ENCODE measurements around the gene SYT2.
A peak's percentile ranks its signal among the peaks of the same experiment; 100 is the strongest.
"Not testable (repeated sequence)": the region's sequence is repeated elsewhere in the genome, so short reads cannot be mapped to it uniquely, and the experiment has no call there.

SYT2 gene

DNA sequence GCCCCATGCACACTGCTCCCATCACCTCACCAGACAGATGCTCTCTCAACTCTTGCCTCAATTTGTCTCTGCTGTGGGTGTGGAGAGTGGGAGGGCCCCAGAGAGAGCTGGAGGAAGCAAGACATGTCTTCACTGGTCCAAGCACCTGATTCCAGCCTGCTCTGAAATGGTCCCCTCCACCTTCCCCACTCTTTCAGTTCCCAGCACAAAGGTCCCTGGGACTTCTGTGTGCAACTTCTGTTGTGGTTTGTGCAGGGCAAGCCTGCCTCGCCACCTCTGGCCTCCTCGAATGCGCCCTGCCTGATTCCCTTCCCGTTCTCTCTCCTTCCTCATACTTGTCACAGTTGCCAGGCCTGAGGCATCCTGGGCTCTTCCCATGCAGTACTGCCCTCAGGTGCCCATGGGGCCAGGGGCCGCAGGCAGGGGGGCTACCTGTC lies 119.3 kb downstream of the SYT2 start:
- DNase-seq (ENCODE audit: low spot score), result no peak

DNA sequence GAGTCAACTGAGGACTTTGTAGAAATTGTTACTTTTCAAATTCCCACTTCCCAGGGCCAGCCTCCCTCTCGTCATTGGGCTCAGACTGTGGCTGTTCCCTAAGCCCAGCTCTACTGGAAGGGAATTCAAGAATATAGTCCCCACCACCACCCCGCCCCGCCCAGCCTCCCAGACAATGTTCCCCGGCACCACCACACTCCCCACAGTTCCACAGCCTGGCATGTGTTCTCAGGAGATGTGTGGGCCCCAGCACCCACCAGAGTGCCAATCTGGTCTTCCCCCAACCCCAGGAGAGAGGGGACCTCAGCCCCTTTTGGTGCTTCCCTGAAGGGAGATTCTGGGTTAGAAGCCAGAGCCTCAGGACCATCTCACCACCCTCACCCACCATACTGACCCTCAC lies 120.1 kb downstream of the SYT2 start:
- no peak for DNase-seq (ENCODE audit: low spot score)

DNA sequence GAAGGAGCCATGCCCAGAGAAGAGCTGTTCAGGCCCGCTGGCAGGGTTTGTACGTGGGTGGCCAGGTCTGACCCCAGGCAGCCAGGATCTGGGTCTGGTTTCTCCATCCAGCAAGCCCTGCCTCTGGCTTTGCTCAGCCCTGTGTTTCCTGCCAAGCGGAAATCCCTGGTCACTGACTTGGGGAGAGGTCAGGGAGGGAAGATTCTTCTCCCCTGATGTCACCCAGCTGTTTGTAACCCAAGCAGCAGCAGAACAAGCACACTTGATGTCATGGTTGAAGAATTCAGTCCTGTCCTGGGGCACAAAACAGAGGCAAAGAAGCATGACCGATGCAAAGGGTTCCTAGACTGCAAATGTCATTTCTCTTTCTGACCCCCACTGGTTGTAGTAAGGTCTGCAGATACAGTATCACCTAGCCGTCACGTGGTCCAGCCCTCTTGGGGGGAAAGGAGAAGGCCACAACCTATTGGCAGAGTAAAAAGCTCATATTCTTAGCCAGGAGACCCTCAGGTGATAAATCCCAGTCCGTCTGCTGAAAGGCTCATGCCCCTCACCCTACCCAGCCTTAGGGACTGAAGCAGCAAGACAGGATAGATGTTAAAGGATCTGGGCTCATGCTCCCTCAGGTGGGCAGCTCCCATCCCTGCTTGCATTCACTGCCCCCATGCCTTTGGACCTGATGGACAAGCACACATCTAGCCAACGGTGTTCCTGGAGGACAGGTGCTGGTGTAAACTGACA lies 120.9 kb downstream of the SYT2 start:
- peak; percentile 99 for DNase-seq (ENCODE audit: low spot score)

DNA sequence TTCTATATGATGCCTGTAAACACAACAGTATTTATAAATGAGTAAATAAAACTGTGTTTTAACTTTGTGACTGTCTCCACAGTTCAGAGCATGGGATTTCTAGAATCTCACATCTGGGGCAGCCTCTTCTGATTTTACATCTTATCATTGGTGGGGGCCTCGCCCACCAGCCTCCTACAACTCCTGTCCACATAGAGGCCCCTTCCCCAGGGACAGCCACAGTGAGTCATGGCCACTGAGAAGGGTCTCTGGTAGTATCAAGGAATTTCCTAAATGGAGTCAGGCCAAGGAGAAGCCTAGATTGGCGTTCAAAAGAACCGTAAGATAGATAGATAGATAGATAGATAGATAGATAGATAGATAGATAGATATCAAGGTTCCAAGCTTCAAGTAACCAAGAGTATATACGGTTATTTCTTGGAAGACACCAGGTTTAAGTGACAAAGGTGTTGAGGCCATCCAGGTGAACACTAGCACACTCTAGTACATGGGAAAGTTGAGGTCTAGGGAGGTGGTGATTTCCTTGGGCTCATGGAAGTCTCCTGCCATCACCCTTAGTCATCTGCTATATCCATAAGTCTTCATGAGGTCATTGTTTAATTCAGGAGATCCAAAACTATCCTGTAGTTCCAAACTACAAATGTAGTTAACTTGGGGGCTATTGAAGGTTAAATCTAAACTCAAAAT lies 121.6 kb downstream of the SYT2 start:
- DNase-seq (ENCODE audit: low spot score), result no peak

DNA sequence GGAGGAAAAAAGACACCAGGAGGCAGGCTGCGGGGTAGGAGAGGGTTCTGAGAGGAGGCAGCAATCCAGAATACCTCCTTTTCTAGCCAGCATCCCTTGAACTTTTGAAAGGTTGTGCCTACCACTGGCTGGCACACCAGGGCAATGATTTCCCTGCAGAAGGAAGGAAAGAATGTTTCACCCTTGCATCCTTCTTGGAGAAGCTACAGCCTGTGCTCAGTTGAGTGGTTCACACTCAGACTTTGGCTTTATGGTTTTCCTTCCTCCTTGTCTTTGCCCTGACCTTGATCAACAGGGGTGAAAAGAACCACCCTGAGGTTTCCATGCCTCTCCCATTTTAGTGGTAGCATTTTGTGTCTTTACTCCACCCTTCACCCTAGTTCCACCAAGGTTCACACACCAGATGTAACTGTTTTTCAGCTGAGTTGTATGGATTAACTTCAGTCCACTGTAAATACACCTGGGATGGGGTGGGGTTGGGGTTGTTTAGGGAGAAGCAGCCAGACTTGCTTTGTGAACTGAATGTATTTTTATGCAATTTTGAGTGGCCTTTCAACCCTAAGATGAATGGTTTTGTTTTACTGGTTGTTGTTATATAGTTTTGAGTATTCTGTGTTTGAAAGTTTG lies 122.3 kb downstream of the SYT2 start:
- DNase-seq (ENCODE audit: low spot score), result no peak

DNA sequence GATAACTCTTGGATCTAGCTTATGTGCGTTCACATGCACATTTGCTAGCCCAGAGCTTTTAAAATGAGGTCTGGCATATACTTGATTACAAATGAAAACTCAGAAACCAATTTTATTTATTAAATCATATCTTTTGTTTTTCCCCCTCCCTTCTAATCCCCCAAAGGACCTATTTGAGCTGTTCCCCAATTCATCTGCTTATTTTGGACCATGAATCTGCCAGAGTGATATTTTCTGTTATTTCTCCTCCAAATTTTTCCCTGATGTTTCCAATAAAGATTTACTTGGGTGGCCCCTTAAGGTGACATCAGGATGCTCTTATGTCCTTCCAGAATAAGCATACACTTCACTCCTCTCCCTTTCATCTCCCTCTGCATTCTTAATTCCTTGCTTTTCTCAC lies 123.4 kb downstream of the SYT2 start:
- no peak for DNase-seq (ENCODE audit: low spot score)

DNA sequence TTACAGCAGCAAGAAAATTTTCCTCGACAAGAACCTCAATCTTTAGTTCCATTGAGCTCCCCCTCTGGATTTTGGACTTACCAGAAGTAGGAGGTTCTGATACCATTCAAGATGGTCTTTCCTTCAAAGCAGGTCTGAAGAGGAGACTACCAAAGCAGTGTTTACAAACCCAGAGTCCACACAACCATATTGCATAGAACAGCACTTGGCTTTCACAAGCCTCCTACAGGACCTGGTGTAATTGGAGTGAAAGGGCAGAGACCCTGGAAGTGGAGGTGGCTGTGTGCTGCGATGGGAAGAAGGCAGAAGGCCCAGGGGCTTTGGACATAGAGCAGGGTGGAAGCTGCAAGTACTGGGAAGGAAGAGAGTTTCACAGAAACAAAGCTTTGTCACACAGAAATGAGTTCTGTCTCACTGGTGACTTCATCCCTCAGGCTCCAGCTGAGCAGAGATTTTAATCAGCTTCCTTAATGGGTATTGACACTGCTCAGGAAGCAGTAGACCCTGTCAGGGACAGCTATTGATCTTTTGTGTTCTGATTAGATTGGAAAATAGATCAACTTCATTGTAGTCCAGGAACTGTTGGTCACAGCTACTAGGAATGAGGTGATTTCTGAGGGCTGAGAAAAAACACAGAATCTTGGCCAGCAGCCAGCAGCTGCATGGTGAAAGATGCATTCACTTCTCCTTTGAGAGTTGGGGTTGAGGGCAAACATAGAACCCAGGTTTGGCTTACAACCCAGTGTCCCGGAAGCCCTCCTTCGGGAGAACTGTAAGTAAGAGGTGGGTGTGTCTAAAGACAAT lies 124.0 kb downstream of the SYT2 start:
- peak; percentile 62 for DNase-seq (ENCODE audit: low spot score)

DNA sequence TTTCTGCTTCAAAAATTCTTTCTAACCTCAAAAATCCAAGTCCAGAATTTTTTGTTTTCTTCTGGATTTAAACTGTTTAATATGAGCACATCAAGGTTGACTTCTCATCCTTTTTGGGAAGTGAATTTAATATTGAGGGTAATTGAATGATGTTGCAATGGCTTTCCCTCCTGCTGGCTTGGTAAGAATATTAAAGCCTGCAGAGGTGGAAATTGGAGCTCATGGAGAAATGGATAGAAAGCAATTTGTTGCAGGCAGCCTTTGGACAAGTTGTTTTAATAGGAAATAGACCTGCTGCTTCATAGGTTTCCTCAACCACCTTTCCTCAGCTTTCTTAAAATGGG lies 124.7 kb downstream of the SYT2 start:
- DNase-seq (ENCODE audit: low spot score), result no peak

DNA sequence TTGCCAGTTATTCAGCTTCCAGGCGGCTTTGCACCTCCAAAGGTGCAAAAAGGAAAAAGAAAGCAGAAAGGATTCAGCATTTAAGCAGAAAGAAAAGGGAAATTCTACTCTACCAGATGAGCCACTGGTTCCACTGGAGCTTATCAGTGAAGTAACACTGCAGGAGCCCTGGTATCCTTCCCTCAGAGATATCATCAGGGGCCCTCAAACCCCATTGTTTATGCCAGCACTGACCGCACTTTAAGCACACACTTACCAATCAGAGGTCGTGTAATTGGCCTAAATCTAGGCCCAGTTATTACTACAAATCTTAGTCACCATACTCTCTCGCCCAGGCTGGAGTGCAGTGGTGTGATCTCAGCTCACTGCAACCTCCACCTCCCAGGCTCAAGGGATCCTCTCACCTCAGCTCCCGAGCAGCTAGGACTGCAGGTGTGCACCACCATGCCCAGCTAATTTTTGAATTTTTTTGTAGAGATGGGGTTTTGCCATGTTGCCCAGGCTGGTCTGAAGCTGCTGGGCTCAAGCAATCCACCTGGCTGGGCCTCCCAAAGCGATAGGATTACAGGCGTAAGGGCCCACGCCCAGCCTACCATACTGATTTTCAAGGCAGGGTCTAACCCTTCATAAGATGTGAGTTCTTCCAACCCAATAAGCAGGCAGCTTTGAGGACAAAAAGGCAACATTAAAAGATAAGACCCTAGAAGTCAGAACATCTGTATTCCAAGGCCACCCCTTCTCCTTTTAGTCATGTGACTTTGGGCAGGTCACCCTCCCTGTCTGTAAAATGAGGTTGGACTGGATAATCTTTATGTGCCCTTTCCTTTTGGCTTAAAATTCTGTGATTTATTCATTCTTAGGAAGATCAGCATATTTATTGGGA lies 125.3 kb downstream of the SYT2 start:
- DNase-seq (ENCODE audit: low spot score), result no peak

DNA sequence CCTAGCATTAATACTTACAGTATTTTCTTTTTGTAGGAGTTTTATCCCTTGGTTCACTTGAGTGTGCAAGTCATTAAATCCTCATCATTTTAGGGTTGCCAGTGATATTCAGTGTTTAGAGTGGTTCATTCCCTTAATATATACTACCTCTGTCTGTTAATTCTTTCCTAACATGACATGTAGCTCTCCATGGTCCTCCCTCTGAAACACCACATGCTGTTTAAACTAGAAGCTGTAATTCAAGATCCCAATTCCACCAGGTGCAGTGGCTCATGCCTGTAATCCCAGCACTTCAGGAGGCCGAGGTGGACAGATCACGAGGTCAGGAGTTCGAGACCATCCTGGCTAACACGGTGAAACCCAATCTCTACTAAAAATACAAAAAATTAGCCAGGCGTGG lies 127.9 kb downstream of the SYT2 start:
- DNase-seq (ENCODE audit: low spot score), result not testable (repeated sequence)

DNA sequence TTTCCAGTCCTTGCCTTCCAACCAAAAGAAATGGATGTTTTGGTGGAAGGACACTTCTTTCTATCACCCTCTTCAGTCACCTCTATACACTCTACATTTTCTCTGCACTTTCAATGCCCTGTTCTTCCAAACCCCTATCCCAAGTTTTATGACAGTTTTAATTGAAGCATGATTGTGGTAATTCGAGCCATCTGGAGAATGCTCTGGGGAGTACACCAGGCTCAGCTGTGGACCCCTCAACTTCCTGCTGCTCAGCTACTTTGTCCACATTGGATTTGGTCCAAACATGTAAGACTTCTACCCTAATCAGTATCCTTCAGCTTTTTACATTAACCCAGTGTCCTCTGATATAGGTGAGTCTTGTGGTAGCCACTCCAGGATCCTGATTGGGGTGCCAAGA lies 129.6 kb downstream of the SYT2 start:
- no peak for DNase-seq (ENCODE audit: low spot score)

DNA sequence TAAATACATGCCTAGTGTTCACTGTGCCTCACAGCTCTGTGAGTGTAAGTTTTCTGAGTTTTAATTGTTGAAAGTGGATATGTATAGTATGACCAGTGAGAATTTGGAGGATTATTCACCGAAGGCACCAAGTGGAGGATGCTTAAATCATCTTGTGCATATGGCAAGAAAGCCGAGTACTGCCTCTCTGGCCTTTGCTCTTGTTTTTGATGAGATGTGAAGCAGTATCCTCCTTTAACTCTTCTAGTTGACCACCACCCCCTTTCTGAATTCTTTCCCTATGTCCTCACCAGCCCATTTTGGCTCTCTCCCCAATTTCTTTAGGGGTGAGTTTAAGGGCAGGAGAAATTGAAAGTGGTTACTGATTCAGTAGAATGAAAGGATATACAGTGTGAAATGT lies 130.4 kb downstream of the SYT2 start:
- DNase-seq (ENCODE audit: low spot score), result no peak

DNA sequence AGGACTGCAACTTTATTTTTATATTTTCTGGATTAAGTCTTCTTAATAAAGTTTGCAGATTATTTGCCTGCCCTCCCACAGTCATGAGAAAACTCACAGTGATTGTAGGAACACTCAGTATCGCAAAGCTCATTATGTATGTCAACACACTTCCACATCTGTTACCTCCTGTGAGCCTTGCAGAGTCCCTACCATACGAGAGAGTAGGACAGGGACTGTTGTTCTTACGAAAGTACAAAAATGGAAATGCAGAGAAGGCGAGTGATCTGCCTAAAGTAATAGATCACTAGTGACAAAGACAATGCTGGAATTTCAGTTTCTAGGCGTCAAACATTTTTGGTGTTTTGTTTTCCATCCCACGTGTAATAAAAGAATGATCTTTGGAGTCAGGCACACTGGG lies 131.7 kb downstream of the SYT2 start:
- no peak for DNase-seq (ENCODE audit: low spot score)

DNA sequence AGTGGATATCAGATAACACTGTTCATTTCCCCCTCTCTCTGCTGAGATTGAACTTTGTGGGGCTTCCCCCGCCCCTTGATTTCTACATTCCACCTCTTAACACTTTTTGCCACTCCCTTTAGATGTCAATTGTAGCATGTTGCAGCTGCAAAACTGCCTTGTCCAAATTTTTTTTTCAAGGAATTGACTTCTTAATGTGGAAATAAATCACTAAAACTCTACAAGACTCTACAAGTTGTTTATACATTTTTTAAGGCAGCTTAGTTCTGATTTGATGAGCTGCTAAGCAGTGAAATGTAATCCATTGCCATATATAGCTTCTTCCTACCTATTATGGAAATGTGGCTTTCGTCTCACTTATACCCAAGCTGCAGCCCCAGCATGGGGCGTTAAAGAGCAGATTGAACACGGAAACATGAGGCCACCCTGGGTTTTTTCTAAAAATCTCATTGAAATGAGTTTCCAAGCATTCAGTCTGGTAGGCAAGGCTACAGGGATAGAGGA lies 132.2 kb downstream of the SYT2 start:
- DNase-seq (ENCODE audit: low spot score), result no peak

DNA sequence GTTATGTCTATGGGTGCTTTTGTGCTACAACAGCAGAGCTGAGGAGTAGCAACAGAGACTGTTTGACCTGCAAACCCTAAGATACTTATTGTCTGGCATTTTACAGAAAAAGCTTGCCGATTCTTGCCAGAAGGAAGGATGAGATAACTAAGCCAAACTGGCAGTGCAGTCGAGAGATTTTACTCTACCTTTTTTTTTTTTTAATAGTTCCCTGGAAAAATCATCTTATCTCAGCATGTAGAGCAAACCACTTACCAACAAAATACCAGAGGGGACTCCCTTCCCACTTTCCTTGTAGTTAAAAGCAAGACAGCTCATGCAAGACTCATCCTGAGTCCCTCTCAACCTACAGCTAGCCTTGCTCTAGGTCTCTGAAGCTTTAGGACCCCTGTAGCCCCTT lies 132.9 kb downstream of the SYT2 start:
- no peak for DNase-seq (ENCODE audit: low spot score)

DNA sequence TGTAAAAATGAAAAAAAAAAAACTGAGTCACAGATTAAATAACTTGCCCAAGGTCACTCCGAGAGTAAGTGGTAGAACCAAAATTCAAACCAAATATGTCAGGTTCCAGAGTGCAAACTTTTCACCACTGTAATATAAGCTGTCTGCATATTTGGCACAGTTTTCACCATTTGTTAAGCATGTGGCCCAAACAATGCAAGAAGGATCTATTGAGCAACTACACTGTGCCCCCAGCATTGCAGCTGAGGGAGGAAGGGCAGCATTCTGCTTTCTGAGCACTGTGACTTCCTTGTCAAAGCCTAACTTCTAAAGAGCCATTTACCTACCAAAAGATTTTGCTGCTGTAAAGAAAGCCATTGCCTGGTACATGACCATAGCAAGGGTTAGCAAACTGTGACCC lies 133.4 kb downstream of the SYT2 start:
- no peak for DNase-seq (ENCODE audit: low spot score)

DNA sequence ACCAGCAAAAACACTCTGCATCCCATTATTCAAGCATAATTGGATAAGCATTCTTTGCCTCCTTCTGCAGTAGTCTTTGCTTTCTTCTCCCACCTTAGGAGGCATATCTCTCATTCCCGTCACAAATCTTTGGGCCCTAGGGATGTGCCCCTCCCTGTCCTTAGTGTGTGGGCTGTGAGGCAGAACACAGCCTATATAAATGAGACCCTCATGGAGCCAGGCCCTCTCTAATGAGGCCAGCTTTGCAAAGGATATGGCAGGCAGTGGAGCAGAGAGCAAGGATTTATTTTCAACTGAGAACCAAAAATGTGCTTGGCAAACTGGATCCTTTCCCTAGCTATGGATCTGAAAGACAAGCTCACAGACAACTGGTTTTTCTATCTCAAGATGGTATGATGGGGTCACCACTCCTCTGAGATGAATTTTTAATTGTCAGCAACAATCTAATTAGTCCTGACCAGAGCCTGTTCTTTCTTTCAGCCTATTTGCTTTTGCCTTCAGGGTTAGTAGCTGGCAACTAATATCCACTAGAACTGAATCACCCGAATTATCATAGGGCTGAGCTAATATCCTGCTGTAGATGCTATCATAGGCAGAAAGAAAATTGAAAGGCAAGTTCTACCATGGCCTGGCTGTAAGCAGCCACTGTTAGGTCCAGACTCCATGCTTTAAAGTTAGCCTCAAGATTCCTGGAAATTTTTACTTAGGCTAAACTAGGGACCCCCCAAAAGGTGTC lies 134.2 kb downstream of the SYT2 start:
- no peak for DNase-seq (ENCODE audit: low spot score)

DNA sequence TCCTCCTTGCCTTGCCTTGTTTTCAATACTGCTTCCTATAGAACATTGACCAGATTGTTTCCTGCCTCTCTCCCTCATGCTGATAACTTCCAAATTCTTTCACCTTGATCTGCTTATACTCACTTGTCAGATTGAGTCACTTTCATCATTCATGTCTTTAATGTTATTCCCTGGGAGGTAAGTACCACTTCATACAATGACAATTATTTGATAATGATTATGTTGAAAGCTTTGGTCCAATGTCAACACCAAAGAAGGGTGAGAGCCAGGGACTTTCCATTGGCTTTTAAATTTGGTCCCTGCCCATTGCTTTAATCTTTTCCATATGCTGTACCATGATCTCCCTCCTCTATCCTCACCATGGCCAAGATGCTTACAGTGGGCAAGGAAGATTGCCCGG lies 137.4 kb downstream of the SYT2 start:
- DNase-seq (ENCODE audit: low spot score), result no peak

DNA sequence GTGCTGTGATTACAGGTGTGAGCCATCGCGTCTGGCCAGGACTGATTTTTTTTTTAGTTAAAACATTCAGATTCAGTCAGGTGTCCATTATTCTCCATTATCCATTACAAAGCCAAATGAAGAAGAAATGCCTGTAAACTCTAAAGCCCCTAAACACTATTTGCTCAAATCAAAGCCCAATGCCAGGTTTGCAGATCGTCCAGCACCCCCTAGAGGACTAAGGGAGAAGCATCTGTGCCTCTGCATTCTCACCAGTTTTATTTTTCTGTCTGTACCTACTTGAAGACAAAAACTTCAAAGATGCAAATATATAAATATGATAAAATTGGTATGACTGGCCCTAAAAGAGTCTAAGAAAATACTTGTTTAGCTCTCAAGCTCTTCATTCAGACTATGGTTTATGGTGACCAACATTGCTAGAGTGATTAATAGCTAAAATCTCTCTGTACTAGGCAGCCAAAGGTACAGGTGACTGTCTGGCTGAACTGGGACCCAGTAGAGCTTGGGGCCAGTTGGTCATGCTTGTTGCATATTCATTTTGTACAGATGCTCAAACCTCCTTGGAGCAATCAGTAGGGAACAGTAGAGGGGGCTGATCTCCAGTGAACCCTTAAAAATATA lies 138.4 kb downstream of the SYT2 start:
- DNase-seq (ENCODE audit: low spot score), result no peak

Data from kidney capillary endothelial cell (primary cell).